K562 (cell line): ENCODE measurements around the gene NARF. TPM values are rescaled to one million over a fixed set of nuclear protein-coding genes. Genes with fewer than 3 reads are reported as not detected.
A peak's percentile ranks its signal among the peaks of the same experiment; 100 is the strongest.

ENCODE experiments used
- CBX1 ChIP-seq: sonication (generic); IDR thresholded peaks from 2 replicates; pipeline ENCODE4 v1.6.1; 2016; ENCODE audit warnings: antibody characterized with exemption, low read depth, mild to moderate bottlenecking
- CHD1 ChIP-seq: fragments of 200-600 bp; sonication (generic); IDR thresholded peaks from one replicate; pipeline ENCODE4 v1.6.1; 2012; ENCODE audit warnings: mild to moderate bottlenecking, moderate library complexity, low read length, inconsistent platforms
- CREB1 ChIP-seq, 2 experiments: sonication (generic) in 1 of 2; formaldehyde crosslinking in 1 of 2; IDR thresholded peaks; 2 replicates each; pipeline versions ENCODE4 v1.6.1 to v1.8.0; 2012 to 2022; ENCODE audit warnings: inconsistent platforms in 1 of 2, mild to moderate bottlenecking in 1 of 2, missing genetic modification reagents in 1 of 2, moderate library complexity in 1 of 2
- CTBP1 ChIP-seq: fragments of 450-650 bp; IDR thresholded peaks from 2 replicates; pipeline ENCODE4 v1.6.1; 2016; ENCODE audit warnings: borderline replicate concordance
- EGR1 ChIP-seq: fragments of 450-650 bp; conservative IDR thresholded peaks from 2 replicates; pipeline ENCODE4 v1.6.1; 2017; ENCODE audit warnings: mild to moderate bottlenecking
- ELF2 ChIP-seq: fragments of 250-450 bp; sonication (Bioruptor Pico); IDR thresholded peaks from 2 replicates; pipeline ENCODE4 v1.5.0; 2021; ENCODE audit warnings: mild to moderate bottlenecking
- GMEB1 ChIP-seq: fragments of 250-450 bp; sonication (Bioruptor Pico); IDR thresholded peaks from 2 replicates; pipeline ENCODE4 v1.4.0; 2020; ENCODE audit warnings: mild to moderate bottlenecking
- JUN ChIP-seq, 2 experiments: sonication (generic) in 1 of 2; formaldehyde crosslinking in 1 of 2; IDR thresholded peaks; 2 replicates each; pipeline versions ENCODE4 v1.6.1 to v1.8.0; 2012 to 2022; ENCODE audit warnings: borderline replicate concordance in 2 of 2, mild to moderate bottlenecking in 2 of 2, improper control_type of control experiment in 1 of 2, low read depth in 1 of 2, low read length in 1 of 2, missing genetic modification reagents in 1 of 2
- JUND ChIP-seq, 2 experiments: IDR thresholded peaks; 2 replicates in 1 of 2; 3 replicates in 1 of 2; pipeline ENCODE4 v1.6.1; 2011; ENCODE audit warnings: borderline replicate concordance in 2 of 2, low read depth in 2 of 2, low read length in 2 of 2, improper control_type of control experiment in 1 of 2, missing biosample characterization in 1 of 2, missing genetic modification characterization in 1 of 2, missing genetic modification reagents in 1 of 2
- MAFK ChIP-seq: IDR thresholded peaks from 2 replicates; pipeline ENCODE4 v1.6.1; 2011; ENCODE audit warnings: low read length, improper control_type of control experiment
- MBD2 ChIP-seq: sonication (generic); IDR thresholded peaks from 2 replicates; pipeline ENCODE4 v1.6.1; 2016; ENCODE audit warnings: low read depth, borderline replicate concordance
- RB1 ChIP-seq: fragments of 450-650 bp; IDR thresholded peaks from 2 replicates; pipeline ENCODE4 v1.6.1; 2017; ENCODE audit warnings: low read depth, mild to moderate bottlenecking
- RCOR1 ChIP-seq, 2 experiments: IDR thresholded peaks; 2 replicates each; pipeline ENCODE4 v1.6.1; 2012; ENCODE audit warnings: low read depth in 2 of 2, low read length in 2 of 2, borderline replicate concordance in 1 of 2, improper control_type of control experiment in 1 of 2
- SOX6 ChIP-seq: fragments of 450-650 bp; IDR thresholded peaks from 2 replicates; pipeline ENCODE4 v1.6.1; 2014; ENCODE audit warnings: mild to moderate bottlenecking
- TBP ChIP-seq: optimal IDR thresholded peaks from 2 replicates; pipeline ENCODE3; 2011; ENCODE audit warnings: low read depth, low read length, improper control_type of control experiment
- TCF3 ChIP-seq: sonication (generic); formaldehyde crosslinking; IDR thresholded peaks from 2 replicates; pipeline ENCODE4 v1.4.0; 2020; ENCODE audit warnings: mild to moderate bottlenecking, missing genetic modification reagents
- ZNF24 ChIP-seq: fragments of 450-650 bp; IDR thresholded peaks from 2 replicates; pipeline ENCODE4 v1.6.1; 2016
- polyA plus RNA-seq, 8 experiments: library from polyadenylated mRNA; depleted of rRNA in 4 of 8; stranded (reverse) in 5 of 8; unstranded in 3 of 8; fragments of >200 nt; fragmentation: Nextera tagmentation in 2 of 8; fragmentation: Illumina TruSeq in 1 of 8; extraction: Ambion mirVana in 2 of 8; extraction: Trizol in 1 of 8; gene quantifications; 2 replicates each; pipeline versions ENCODE4 v1.2.1 to v1.2.3, GENCODE V29; 2011 to 2014; ENCODE audit warnings: inconsistent platforms in 1 of 8, missing spikeins in 1 of 8
- total RNA-seq, 7 experiments: library from RNA; depleted of rRNA in 6 of 7; stranded (reverse); fragments of >200 nt in 6 of 7; fragmentation: Illumina TruSeq in 2 of 7; extraction: Trizol in 2 of 7; gene quantifications; 2 replicates each; pipeline versions ENCODE4 v1.2.1 to v1.2.3, GENCODE V29; 2011 to 2021; ENCODE audit warnings: low replicate concordance in 1 of 7
- TF ChIP-seq, protein P1 (sequence below), 2 experiments: IDR thresholded peaks; 2 replicates each; pipeline ENCODE4 v1.6.1; 2011; ENCODE audit warnings: borderline replicate concordance in 1 of 2, control low read depth in 1 of 2, low read depth in 1 of 2, low read length in 1 of 2, mild to moderate bottlenecking in 1 of 2, mixed read lengths in 1 of 2, moderate library complexity in 1 of 2; ENCODE audit not compliant: insufficient read depth in 1 of 2, insufficient read length in 1 of 2, poor library complexity in 1 of 2, severe bottlenecking in 1 of 2; ENCODE audit errors: extremely low read depth in 1 of 2
- TF ChIP-seq, protein P2 (sequence below): fragments of 450-650 bp; IDR thresholded peaks from 2 replicates; pipeline ENCODE4 v1.6.1; 2016; ENCODE audit warnings: borderline replicate concordance
- TF ChIP-seq, protein P3 (sequence below): sonication (generic); formaldehyde crosslinking; IDR thresholded peaks from 2 replicates; pipeline ENCODE4 v1.8.0; 2022; ENCODE audit warnings: mild to moderate bottlenecking, missing genetic modification reagents

Gene NARF
- total and polyA plus RNA-seq, 9 of the 15 experiments (the other 6 are each of a cell fraction or from before 2014, with no cell fraction given): 60.4 to 423 (median 132) TPM

DNA sequence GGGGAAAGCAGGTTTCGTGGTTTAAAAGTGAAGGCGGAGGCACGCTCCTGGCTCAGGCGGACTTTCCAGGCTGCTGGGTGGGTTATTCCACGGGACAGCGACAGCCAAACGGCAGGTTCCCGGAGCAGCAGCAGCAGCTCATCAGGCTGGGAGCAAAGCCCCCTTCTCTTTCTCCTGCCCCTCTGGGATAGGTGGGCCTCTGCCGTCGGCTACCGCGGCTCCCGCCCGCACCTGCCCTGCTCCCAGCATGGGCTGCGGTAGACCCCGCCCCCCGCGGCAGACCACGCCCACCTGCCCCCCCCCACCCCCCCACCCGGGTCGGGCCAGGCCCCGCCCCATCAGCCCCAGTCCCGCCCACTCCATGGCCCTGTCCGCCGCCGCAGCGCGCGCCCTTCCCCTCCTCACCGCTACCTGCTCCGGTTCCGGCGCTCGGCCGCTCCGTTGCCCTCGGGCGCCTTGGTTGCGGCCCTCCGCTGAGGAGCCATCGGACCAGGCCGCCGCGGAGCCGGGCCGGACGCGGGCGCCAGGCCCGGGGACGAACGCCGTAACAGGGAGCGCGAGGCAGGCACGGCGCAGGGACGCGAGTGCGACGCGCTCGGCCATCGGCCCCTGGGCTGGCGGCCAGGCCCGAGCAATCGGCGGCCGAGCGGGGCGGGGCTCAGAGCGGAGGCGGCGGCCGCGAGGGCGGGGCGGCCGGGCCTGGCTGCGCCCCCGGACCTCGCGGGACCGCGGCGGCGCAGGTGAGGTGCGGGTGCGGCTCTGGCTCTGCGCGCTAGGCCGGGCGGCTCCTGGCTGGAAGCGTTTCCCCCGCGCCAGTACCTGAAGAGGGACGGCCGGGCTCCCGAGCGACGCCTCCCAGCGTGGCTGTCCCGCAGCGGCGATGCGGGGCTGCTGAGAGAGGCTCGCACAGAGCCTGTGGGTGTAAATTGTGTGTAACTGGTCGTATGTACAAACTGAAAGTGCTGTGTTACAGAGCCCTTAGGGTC, 40.2 kb upstream of the NARF start, which contains the start of the genes HEXD and OGFOD3 (continued):
- 0 out of 2 replicates have a peak, but pooled peaks have one; percentile 3 for TF ChIP-seq EGR1
- TF ChIP-seq, protein P1, sequence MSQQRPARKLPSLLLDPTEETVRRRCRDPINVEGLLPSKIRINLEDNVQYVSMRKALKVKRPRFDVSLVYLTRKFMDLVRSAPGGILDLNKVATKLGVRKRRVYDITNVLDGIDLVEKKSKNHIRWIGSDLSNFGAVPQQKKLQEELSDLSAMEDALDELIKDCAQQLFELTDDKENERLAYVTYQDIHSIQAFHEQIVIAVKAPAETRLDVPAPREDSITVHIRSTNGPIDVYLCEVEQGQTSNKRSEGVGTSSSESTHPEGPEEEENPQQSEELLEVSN (IDR thresholded peaks at IDR 0.05; ENCODE audit: borderline replicate concordance in 1 of 2, extremely low read depth in 1 of 2, insufficient read depth in 1 of 2, insufficient read length in 1 of 2, low read depth in 1 of 2, low read length in 1 of 2, poor library complexity in 1 of 2, severe bottlenecking in 1 of 2): peak; percentile 52 to 61
- TF ChIP-seq MBD2: peak; percentile 44; the same call in 1 of the 2 replicates
- TF ChIP-seq, protein P2, sequence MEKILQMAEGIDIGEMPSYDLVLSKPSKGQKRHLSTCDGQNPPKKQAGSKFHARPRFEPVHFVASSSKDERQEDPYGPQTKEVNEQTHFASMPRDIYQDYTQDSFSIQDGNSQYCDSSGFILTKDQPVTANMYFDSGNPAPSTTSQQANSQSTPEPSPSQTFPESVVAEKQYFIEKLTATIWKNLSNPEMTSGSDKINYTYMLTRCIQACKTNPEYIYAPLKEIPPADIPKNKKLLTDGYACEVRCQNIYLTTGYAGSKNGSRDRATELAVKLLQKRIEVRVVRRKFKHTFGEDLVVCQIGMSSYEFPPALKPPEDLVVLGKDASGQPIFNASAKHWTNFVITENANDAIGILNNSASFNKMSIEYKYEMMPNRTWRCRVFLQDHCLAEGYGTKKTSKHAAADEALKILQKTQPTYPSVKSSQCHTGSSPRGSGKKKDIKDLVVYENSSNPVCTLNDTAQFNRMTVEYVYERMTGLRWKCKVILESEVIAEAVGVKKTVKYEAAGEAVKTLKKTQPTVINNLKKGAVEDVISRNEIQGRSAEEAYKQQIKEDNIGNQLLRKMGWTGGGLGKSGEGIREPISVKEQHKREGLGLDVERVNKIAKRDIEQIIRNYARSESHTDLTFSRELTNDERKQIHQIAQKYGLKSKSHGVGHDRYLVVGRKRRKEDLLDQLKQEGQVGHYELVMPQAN: peak; percentile 64; the same call in 1 of the 2 replicates
- TF ChIP-seq ZNF24: peak; percentile 19; the same call in 1 of the 2 replicates
- TF ChIP-seq CBX1: 0 out of 2 replicates have a peak, but pooled peaks have one; percentile 41
- TF ChIP-seq SOX6: 0 out of 2 replicates have a peak, but pooled peaks have one; percentile 24
- peak; percentile 59 for TF ChIP-seq CHD1
- peak; percentile 96 for TF ChIP-seq CTBP1
- no peak for TF ChIP-seq MAFK
- TF ChIP-seq JUN (IDR thresholded peaks at IDR 0.05; ENCODE audit: borderline replicate concordance, low read depth, low read length): no peak
- TF ChIP-seq JUN (CRISPR knock-in tag; IDR thresholded peaks at IDR 0.05; ENCODE audit: borderline replicate concordance): peak; percentile 57; the same call in 1 of the 2 replicates
- TF ChIP-seq ELF2 (CRISPR knock-in tag): no peak
- TF ChIP-seq, protein P3, sequence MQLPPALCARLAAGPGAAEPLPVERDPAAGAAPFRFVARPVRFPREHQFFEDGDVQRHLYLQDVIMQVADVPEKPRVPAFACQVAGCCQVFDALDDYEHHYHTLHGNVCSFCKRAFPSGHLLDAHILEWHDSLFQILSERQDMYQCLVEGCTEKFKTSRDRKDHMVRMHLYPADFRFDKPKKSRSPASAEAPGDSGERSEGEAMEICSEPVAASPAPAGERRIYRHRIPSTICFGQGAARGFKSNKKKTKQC (CRISPR knock-in tag): peak; percentile 91; the same call in 1 of the 2 replicates
- TF ChIP-seq RCOR1 (IDR thresholded peaks at IDR 0.05; ENCODE audit: borderline replicate concordance in 1 of 2, low read depth in 2 of 2, low read length in 2 of 2): no peak; a peak in 1 of 4 replicates
- peak; percentile 57 for TF ChIP-seq JUND (IDR thresholded peaks at IDR 0.05; ENCODE audit: borderline replicate concordance, low read depth, low read length)
- peak; percentile 9; the same call in 1 of the 3 replicates for TF ChIP-seq JUND (tag; IDR thresholded peaks at IDR 0.05; ENCODE audit: borderline replicate concordance, low read depth, low read length)
- peak; percentile 65; the same call in 1 of the 2 replicates for TF ChIP-seq CREB1 (IDR thresholded peaks at IDR 0.05)
- TF ChIP-seq CREB1 (CRISPR knock-in tag; IDR thresholded peaks at IDR 0.05): no peak; the same call in 1 of the 2 replicates
- TF ChIP-seq RB1: peak; percentile 98
- no peak for TF ChIP-seq TCF3 (CRISPR knock-in tag)
- peak; percentile 72 for TF ChIP-seq TBP
- TF ChIP-seq GMEB1 (CRISPR knock-in tag): peak; percentile 91
